ENCODE measurements around the gene LGALS7B.
"Not testable (repeated sequence)": the region's sequence is repeated elsewhere in the genome, so short reads cannot be mapped to it uniquely, and the experiment has no call there.

LGALS7B gene

DNA sequence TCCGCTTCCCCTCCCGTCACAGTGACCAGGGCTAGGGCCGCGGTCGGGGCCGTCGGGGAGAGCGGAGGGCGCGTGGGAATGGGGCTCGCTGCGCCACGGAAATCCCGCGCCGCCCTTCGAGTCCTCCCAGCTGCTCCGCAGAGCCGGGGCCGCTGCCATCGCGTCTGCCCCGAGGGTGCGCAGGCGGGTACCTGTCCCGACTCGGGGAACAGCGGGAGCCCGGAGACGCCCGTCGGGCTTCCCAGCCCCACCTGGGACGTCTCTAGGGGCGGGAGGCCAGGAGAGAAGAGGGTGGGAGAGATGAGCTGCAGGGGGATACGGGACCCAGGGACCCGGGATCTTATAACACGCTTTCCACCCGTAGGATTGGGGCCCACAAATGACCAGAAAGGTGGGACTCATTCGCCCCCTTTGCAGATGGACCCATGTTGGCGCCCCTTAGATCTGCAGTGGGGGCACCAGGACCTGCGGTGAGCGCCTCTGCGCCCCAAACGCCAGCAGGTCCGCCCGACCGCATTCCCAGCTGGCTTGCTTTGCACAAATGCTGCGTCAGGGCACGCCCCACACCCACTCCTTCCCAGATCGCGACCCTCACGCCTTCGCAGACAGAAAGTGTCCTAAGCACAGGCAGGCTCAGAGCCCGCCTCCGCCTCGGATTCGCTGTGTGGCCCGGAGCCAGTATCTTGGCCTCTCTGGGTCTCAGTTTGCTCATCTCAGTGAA lies 18.6 kb upstream of the LGALS7B start:
- not testable (repeated sequence) for DNase-seq

- DNase-seq: not testable (repeated sequence)
Measured at GRCh38 chr19:38770949-38771275, 18.1 kb upstream of the LGALS7B start.

DNA sequence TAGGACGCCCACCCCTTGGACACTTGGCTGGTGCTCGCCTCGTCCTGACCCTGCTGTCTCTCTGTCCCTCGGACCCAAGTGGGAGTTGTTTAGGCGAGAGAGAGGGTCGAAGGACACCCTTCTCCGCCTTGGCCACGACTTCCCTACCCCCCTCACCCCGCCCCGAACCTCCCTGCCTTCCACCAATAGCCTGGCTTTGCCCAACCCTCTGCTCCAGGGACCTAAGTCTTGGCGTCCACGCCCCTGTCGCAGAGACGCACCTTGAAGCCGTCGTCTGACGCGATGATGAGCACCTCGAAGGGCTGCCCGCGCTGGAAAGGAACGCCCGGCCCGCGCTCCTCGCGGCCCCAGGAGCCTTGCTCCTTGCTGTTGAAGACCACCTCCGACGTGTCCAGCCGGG lies 17.4 kb upstream of the LGALS7B start:
- not testable (repeated sequence) for DNase-seq

- DNase-seq: no peak
Measured at GRCh38 chr19:38773469-38774177, 15.4 kb upstream of the LGALS7B start, which contains the start of gene LGALS7. Gene LGALS7 (minus strand): TSS chr19:38773517. CDS start chr19:38773492, 25 bp downstream.

GRCh38 chr19:38774181-38774950 lies 14.6 kb upstream of the LGALS7B start:
- DNase-seq: no peak

- no peak for DNase-seq
Measured at GRCh38 chr19:38778733-38779132, 10.3 kb upstream of the LGALS7B start.

GRCh38 chr19:38780443-38780842 lies 8.6 kb upstream of the LGALS7B start:
- DNase-seq: no peak

DNA sequence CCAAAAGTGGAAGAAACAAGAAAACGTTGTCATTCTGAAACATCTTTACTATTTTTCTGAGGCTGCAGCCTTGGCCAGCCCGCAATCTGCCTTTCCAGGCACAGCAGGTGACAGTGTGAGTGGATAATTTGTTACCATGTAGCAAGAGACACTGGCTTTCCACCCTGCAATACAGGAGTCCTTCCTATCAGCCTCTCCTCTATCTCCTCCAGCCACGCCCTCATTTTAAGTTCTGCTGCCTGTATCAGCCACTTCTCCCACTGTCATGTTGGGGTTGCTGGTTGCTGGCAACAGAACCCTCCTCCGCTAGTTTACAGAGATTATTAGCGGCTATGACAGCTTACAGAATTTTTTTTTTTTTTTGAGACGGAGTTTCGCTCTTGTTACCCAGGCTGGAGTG lies 7.9 kb upstream of the LGALS7B start:
- DNase-seq: no peak

- not testable (repeated sequence) for DNase-seq
Measured at GRCh38 chr19:38782212-38782611, 6.8 kb upstream of the LGALS7B start.

DNA sequence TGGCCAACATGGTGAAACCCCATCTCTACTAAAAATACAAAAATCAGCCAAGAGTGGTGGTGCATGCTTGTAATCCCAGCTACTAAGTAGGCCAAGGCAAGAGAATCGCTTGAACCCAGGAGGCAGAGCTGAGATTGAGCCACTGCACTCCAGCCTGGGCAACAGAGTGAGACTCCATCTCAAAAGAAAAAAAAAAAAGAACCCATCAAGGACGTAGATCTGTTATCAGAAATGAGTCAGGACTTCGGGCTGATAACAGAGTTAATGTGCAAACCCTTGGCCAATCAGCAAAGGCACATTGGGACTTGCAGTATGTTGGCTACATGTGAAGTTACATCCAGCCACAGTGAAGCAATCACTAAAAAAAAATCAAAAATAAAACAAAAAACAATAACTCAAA lies 4.8 kb upstream of the LGALS7B start:
- no peak for DNase-seq

DNA sequence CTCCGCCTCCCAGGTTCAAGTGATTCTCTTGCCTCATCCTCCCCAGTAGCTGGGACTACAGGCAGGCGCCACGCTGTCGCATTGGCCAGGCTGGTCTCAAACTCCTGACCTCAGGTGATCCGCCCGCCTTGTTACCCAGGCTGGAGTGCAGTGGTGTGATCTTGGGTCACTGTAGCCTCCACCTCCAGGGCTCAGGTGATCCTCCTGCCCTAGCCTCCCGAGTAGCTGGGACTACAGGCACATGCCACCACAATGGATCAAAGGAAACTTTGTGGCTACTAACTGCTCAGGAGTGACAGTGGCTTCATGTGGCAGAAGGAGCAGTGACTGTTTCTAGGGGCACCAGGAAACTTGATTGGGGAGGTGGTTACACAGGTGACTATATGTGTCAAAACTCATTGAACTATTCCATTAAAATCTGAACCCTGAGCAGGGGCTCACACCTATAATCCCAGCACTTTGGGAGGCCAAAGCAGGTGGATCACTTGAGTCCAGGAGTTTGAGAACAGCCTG lies 3.8 kb upstream of the LGALS7B start:
- no peak for DNase-seq

DNA sequence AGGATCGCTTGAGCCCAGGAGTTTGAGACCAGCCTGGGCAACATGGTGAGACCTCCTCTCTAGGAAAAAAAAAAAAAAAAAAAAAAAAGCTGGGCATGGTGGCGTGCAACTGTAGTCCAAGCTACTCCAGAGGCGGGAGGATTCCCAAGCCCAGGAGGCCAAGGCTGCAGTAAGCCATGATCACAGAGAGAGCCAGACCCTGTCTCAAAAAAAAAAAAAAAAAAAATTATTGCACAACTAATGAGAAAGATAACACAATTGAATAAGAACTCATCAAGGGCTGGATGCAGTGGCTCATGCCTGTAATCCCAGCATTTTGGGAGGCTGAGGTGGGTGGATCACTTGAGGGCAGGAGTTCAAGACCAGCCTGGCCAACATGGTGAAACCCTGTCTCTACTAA lies 2.9 kb upstream of the LGALS7B start:
- not testable (repeated sequence) for DNase-seq

- no peak for DNase-seq
Measured at GRCh38 chr19:38786572-38787265, 2.3 kb upstream of the LGALS7B start.

DNA sequence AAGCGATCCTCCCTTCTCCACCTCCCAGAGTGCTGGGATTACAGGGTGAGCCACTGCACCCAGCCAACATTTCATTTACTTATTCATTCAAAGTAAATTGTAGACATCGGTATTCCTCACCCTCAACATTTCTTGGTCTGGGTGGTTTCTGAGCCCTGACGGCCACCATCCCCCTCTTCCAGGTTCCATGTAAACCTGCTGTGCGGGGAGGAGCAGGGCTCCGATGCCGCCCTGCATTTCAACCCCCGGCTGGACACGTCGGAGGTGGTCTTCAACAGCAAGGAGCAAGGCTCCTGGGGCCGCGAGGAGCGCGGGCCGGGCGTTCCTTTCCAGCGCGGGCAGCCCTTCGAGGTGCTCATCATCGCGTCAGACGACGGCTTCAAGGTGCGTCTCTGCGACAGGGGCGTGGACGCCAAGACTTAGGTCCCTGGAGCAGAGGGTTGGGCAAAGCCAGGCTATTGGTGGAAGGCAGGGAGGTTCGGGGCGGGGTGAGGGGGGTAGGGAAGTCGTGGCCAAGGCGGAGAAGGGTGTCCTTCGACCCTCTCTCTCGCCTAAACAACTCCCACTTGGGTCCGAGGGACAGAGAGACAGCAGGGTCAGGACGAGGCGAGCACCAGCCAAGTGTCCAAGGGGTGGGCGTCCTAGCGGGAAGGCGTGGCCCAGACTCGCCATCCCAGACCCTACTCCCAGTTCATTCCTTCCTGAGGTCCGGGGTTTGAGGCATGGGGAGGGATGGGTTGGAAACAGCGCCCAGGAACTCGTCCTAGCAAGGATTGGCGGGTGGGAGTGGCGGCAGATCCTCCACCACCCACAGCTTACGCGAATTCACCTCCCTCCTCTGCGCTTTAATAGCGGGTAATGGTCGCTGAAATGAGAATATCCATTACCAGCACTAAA lies 1.8 kb downstream of the LGALS7B start:
- DNase-seq: not testable (repeated sequence)

DNA sequence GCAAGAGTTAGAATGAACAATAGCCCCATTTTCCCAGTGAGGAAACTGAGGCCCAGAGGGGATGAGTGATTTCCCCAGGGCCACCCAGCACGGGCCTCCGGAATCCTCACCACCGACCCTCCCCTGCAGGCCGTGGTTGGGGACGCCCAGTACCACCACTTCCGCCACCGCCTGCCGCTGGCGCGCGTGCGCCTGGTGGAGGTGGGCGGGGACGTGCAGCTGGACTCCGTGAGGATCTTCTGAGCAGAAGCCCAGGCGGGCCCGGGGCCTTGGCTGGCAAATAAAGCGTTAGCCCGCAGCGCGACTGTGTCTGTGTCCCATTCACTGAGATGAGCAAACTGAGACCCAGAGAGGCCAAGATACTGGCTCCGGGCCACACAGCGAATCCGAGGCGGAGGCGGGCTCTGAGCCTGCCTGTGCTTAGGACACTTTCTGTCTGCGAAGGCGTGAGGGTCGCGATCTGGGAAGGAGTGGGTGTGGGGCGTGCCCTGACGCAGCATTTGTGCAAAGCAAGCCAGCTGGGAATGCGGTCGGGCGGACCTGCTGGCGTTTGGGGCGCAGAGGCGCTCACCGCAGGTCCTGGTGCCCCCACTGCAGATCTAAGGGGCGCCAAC lies 2.6 kb downstream of the LGALS7B start:
- DNase-seq: not testable (repeated sequence)

DNA sequence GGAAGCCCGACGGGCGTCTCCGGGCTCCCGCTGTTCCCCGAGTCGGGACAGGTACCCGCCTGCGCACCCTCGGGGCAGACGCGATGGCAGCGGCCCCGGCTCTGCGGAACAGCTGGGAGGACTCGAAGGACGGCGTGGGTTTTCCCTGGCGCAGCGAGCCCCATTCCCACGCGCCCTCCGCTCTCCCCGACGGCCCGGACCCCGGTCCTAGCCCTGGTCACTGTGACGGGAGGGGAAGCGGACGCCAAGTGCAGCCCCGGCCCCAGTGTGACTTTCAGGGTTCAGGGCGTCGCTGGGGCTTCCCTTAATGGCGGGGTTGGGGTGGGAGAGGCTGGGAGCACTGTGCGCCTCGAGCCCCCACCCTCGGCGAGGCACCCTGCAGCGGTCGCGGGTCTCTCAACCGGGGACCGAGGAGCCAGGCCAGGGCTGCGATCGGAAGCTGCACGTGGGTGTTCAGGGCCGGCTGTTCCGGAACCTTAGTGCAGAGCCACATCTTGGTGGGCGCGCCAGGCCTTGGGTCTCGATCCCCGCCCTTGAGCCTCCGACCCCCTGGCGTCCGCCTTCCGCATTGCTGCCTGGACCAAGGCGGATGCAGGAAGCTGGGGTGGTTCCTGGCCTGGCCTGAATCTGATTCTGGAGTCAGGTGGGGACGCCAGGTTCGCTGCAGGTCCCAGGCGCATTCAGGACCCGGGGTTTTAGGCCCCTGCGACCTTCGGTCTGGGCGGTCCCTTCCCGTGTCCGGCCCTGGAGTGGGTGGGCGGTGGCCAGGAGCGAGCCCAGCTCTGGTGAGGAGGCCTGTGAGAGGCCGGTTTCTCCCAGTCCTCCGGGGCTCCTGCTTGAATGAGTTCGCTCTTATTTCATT lies 3.5 kb downstream of the LGALS7B start:
- DNase-seq: no peak

DNA sequence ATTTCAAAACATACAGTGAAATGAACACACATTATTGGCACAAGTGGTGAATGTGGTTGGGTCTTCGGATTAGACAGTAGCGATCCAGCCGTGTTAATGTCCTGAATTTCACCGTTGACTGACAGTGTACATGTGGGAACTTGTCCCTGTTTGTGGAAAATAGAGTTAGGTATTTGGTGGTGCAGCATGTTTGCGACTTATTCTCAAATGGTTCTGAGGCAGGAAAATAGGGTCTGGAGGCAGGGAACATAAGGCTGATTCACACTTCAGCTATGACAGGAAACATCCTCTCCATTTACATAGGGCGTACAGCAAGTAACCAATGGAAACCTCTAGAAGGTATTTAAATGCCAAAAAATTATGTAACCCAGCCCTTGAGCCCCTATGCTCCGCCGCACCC lies 4.2 kb downstream of the LGALS7B start:
- DNase-seq: no peak

GRCh38 chr19:38793671-38794070 lies 4.7 kb downstream of the LGALS7B start:
- no peak for DNase-seq

DNA sequence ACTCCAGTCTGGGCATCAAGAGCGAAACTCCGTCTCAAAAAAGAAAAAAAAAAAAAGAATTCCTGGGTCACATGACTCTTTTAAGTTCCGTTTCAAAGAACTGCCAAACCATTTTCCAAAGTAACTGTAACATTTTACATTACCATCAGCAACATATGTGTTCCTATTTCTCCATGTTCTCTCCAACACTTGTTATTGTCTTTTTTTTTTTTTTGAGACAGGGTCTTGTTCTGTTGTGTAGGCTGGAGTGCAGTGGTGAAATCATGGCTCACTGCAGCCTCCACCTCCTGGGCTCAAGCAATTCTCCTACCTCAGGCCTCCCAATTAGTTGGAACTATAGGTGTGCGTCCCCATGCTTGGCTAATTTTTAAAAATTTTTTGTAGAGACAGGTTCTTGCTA lies 6.5 kb downstream of the LGALS7B start:
- DNase-seq: no peak

- DNase-seq: no peak
Measured at GRCh38 chr19:38796154-38796553, 7.2 kb downstream of the LGALS7B start.
